NCI-H446 treated with DMSO at 0.1 percent for 48 hours (cell line): ENCODE data around the gene ANKRD16.
"Not testable (repeated sequence)": the region's sequence is repeated elsewhere in the genome, so short reads cannot be mapped to it uniquely, and the experiment has no call there.

Experiments
- DNase-seq: peaks from one replicate; lab custom pipeline; 2025; lab: John Stamatoyannopoulos, UW

Gene ANKRD16

GRCh38 chr10:5876181-5876768, 13.4 kb downstream of the ANKRD16 start:
- no peak for DNase-seq

GRCh38 chr10:5873515-5873995, 16.1 kb downstream of the ANKRD16 start:
- DNase-seq: peak; percentile 5

GRCh38 chr10:5871596-5871995, 18.1 kb downstream of the ANKRD16 start:
- DNase-seq: no peak

GRCh38 chr10:5869156-5869555, 20.5 kb downstream of the ANKRD16 start:
- DNase-seq: no peak

- DNase-seq: not testable (repeated sequence)
These were observed 21.3 kb downstream of the ANKRD16 start for GRCh38 chr10:5868383-5868782.

- DNase-seq: not testable (repeated sequence)
These were observed 22.5 kb downstream of the ANKRD16 start for GRCh38 chr10:5867091-5867615.

GRCh38 chr10:5866451-5867081, 23.1 kb downstream of the ANKRD16 start:
- DNase-seq: not testable (repeated sequence)

- not testable (repeated sequence) for DNase-seq
These were observed 26.6 kb downstream of the ANKRD16 start for GRCh38 chr10:5862981-5863685.

GRCh38 chr10:5862360-5862961, 27.2 kb downstream of the ANKRD16 start:
- DNase-seq: no peak

- DNase-seq: no peak
These were observed 29.6 kb downstream of the ANKRD16 start for GRCh38 chr10:5860066-5860465.

GRCh38 chr10:5858811-5859210, 30.9 kb downstream of the ANKRD16 start:
- no peak for DNase-seq

GRCh38 chr10:5856701-5857004, 33.0 kb downstream of the ANKRD16 start:
- DNase-seq: no peak

- DNase-seq: no peak
These were observed 33.6 kb downstream of the ANKRD16 start for GRCh38 chr10:5855979-5856700.

GRCh38 chr10:5854131-5854475, 35.6 kb downstream of the ANKRD16 start:
- DNase-seq: no peak

- DNase-seq: not testable (repeated sequence)
These were observed 43.0 kb downstream of the ANKRD16 start for GRCh38 chr10:5846667-5847066.

GRCh38 chr10:5844345-5845055, 45.2 kb downstream of the ANKRD16 start:
- no peak for DNase-seq

- no peak for DNase-seq
These were observed 45.9 kb downstream of the ANKRD16 start for GRCh38 chr10:5843686-5844344.

GRCh38 chr10:5841965-5842364, 47.7 kb downstream of the ANKRD16 start:
- no peak for DNase-seq

- no peak for DNase-seq
These were observed 49.1 kb downstream of the ANKRD16 start for GRCh38 chr10:5840314-5841307.

- DNase-seq: not testable (repeated sequence)
These were observed 53.5 kb downstream of the ANKRD16 start for GRCh38 chr10:5836181-5836580.
